AG04449 (cell line): ENCODE data around the gene ZC3HAV1.
"Not testable (repeated sequence)": the region's sequence is repeated elsewhere in the genome, so short reads cannot be mapped to it uniquely, and the experiment has no call there.

Experiments
- CTCF ChIA-PET: fragments of 350-600 bp; formaldehyde crosslinking; extraction: SDS; loops from one replicate; lab custom pipeline; 2021; ENCODE audit warnings: antibody characterized with exemption; lab: Yijun Ruan, JAX
- POLR2A ChIA-PET: fragments of 400-600, 350-600 bp; formaldehyde crosslinking; extraction: SDS; loops from one replicate; lab custom pipeline; 2020; ENCODE audit warnings: antibody characterized with exemption, inconsistent platforms; lab: Yijun Ruan, JAX
- DNase-seq: peaks from one replicate; pipeline ENCODE4 v3.0.0-alpha.2; 2010; ENCODE audit warnings: low read depth, low spot score
- H3K4me3 ChIP-seq: 2 replicates; pipeline ENCODE4 v1.5.1; 2011; ENCODE audit warnings: low read depth, mild to moderate bottlenecking, control low read depth, low read length
- TF ChIP-seq, protein P1 (sequence below): IDR thresholded peaks from one replicate; pipeline ENCODE4 v1.5.1; 2011; ENCODE audit warnings: mild to moderate bottlenecking, moderate library complexity, low read length, control low read depth, inconsistent platforms; ENCODE audit not compliant: insufficient read depth; ENCODE audit errors: missing control alignments

The ZC3HAV1 gene

DNA sequence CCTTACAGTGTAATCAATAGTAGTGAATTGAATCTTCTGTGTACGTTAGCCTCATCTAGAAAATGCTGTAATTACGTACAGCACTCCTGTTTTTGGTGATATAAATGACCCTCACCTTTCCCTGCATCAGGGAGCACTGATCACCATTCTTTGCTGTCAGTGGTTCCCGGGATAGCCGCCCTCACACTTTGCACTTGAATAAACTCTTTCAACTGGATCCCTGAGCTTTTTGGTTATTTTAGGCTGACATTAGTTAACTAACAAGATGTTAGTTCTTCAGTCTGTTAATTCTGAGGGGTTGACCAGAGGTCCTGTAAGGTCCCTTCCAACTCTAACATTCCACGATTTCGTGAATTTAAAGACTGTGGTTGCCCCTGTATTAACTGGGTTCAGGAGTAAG is 23.4 kb upstream of the ZC3HAV1 start:
- TF ChIP-seq, protein P1, sequence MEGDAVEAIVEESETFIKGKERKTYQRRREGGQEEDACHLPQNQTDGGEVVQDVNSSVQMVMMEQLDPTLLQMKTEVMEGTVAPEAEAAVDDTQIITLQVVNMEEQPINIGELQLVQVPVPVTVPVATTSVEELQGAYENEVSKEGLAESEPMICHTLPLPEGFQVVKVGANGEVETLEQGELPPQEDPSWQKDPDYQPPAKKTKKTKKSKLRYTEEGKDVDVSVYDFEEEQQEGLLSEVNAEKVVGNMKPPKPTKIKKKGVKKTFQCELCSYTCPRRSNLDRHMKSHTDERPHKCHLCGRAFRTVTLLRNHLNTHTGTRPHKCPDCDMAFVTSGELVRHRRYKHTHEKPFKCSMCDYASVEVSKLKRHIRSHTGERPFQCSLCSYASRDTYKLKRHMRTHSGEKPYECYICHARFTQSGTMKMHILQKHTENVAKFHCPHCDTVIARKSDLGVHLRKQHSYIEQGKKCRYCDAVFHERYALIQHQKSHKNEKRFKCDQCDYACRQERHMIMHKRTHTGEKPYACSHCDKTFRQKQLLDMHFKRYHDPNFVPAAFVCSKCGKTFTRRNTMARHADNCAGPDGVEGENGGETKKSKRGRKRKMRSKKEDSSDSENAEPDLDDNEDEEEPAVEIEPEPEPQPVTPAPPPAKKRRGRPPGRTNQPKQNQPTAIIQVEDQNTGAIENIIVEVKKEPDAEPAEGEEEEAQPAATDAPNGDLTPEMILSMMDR = no peak
- ChIA-PET CTCF (interaction anchor here (1.0 to 2.1 kb wide), 3 partner anchors 12 to 115 kb away, joined by 3 to 6 read pairs (median 5); no protein-coding TSS in a partner anchor), POLR2A (interaction anchor here (1.0 kb wide), 1 partner anchor 256 kb away, joined by 3 read pairs; no protein-coding TSS in a partner anchor)
- H3K4me3 ChIP-seq = peak overlapping the region; percentile 74
- DNase-seq = no peak

DNA sequence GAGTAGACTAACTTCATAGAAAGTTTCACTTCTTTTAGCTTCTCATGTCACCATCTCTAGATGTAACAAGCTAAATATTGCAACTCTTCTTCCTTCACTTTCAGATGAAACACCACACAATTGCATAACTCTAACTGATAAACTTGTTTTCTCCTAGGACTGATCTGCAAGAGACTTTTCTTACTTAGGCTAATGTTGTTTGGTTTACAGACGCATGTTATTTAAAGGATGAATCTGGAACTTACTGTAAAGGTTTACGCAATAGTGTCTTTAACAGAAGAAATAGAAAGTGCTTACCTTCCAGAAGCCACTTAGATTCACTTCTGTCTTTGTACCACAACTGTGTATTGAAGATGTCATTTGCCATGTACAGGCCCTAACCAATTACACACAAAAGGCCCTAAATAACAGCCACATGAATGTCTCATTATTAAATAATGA is 22.1 kb upstream of the ZC3HAV1 start:
- TF ChIP-seq, protein P1 = no peak

DNA sequence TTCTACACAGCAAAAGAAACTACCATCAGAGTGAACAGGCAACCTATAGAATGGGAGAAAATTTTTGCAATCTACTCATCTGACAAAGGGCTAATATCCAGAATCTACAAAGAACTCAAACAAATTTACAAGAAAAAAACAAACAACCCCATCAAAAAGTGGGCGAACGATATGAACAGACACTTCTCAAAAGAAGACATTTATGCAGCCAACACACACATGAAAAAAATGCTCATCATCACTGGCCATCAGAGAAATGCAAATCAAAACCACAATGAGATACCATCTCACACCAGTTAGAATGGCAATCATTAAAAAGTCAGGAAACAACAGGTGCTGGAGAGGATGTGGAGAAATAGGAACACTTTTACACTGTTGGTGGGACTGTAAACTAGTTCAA is 20.3 kb upstream of the ZC3HAV1 start:
- CTCF ChIA-PET, DNase-seq, H3K4me3 ChIP-seq, POLR2A ChIA-PET: not testable (repeated sequence)

More for the DNA sequence above, 22.1 kb upstream of the ZC3HAV1 start:
- POLR2A ChIA-PET = no interaction called here
- DNase-seq = no peak
- CTCF ChIA-PET = no interaction called here
- no peak overlapping the region for H3K4me3 ChIP-seq

DNA sequence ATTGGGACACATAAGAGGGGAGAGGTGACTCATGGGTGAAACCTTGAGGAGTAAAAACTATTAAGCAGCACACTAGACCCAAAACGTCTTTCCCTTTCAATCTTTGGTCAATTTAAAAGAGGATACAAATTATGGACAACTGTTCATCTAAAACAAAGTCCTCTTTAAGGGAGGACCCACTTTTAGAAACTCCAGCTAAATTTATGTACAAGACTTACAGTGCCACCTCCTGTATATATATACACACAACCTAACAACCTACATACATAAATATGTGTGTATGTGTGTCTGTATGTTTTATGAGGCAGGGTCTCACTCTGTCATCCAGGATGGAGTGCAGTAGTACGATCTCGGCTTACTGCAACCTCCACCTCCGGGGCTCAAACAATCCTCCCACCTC is 18.1 kb upstream of the ZC3HAV1 start:
- DNase-seq = no peak
- TF ChIP-seq, protein P1 = no peak
- ChIA-PET CTCF (interaction anchor here (1.5 to 2.9 kb wide), 3 partner anchors 15 to 242 kb away, joined by 4 to 10 read pairs (median 8); no protein-coding TSS in a partner anchor), POLR2A (no interaction called here)
- no peak overlapping the region for H3K4me3 ChIP-seq

DNA sequence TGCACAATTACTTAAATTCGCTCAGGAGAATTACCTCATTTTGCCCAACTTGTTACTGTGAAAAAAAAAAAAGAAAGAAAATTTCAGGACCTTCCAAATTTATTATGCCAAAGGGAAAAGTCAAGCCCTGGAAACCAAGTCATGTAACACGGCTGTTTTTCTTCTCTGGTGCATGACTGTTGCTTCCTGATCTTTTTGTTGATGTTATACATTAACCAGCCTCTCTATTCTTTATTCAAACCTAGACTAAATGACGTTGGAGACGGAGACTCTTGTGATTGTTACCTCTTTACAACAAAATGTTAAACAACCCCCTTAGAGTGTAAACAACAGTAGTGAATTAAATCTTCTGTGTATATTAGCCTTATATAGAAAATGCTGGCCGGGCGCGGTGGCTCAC is 16.1 kb upstream of the ZC3HAV1 start:
- TF ChIP-seq, protein P1 = no peak
- no peak overlapping the region for H3K4me3 ChIP-seq
- DNase-seq = no peak
- ChIA-PET CTCF (no interaction called here), POLR2A (no interaction called here)

DNA sequence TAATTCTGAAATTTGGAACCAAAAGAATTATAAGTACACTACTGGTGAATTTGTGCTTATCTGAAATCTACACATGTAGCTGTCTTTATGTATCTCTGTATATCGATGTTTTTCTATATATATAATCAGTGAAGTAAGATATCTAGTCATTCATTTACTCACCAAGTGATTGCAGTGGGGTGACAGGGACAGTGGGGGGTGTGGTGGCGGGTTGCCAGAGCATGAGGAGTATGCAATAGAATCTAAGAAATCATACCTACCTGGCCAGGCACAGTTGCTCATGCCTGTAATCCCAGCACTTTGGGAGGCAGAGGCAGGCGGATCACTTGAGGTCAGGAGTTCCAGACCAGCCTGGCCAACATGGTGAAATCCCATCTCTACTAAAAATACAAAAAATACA is 15.5 kb upstream of the ZC3HAV1 start:
- CTCF ChIA-PET = interaction anchor here (0.7 to 1.0 kb wide), 2 partner anchors 9 to 50 kb away, joined by 3 to 4 read pairs; a partner anchor contains a TSS
- POLR2A ChIA-PET, H3K4me3 ChIP-seq, DNase-seq: not testable (repeated sequence)

DNA sequence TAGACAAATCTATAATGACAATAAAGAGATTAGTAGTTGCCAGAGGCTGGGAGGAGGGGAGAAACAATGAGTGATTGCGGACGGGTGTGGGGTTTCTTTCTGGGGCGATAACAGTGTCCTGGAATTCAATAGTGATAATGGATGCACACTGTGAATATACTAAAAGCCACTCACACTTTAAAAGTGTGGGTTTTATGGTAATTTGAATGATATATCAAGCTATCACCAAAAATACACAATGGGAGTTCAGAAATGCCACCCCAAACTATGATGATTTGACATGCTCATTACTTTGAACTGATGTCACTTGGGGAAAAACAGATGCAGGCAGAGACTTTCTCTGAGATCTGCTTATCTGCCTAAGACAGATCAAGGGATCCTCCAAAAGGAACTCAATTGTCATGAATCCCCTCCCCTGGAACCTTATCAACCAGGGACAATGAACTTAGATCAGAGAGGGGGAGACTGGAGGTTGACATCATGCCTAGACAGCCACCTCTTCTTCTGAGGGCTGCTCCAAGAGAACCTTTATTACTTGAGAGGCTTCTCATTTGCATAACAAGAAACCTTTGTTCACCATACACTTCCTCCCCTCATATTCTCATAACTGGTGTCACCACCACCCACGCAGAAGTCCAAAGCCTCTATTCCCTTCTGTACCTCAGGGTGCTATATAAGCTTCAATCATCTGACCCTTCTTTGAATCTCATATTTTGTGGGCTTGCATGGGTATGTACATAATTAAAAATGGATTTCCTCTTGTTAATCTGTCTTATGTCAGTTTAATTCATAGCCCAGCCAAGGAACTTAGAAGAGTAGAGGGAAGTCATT is 14.8 kb upstream of the ZC3HAV1 start:
- TF ChIP-seq, protein P1 = no peak
- POLR2A ChIA-PET = interaction anchor here (0.6 kb wide), 1 partner anchor 1236 kb away, joined by 3 read pairs; no protein-coding TSS in a partner anchor
- CTCF ChIA-PET = interaction anchor here (0.7 to 1.0 kb wide), 2 partner anchors 10 to 50 kb away, joined by 3 to 4 read pairs; a partner anchor contains a TSS
- H3K4me3 ChIP-seq = no peak overlapping the region
- no peak for DNase-seq
